H9 (cell line): ENCODE measurements around the gene ITSN2. TPM values are rescaled to one million over a fixed set of nuclear protein-coding genes. Genes with fewer than 3 reads are reported as not detected.
A peak's percentile ranks its signal among the peaks of the same experiment; 100 is the strongest.

Experiments
- DNase-seq: peaks from one replicate; pipeline ENCODE4 v3.0.0-alpha.2; 2017
- H2AFZ ChIP-seq: one replicate; pipeline ENCODE4 v1.6.1; 2013; ENCODE audit warnings: mild to moderate bottlenecking, low read length, control low read depth, moderate library complexity
- H2AK5ac ChIP-seq: 2 replicates; pipeline ENCODE4 v1.6.1; 2013; ENCODE audit warnings: low read length, control low read depth, mixed read lengths; ENCODE audit not compliant: insufficient read length
- H2BK120ac ChIP-seq: one replicate; pipeline ENCODE4 v1.6.1; 2013; ENCODE audit warnings: low read depth, mild to moderate bottlenecking, low read length, control low read depth, inconsistent platforms; ENCODE audit not compliant: poor library complexity, severe bottlenecking
- H2BK12ac ChIP-seq: 2 replicates; pipeline ENCODE4 v1.6.1; 2013; ENCODE audit warnings: low read length, control low read depth, mixed read lengths, low read depth; ENCODE audit not compliant: insufficient read length
- H2BK15ac ChIP-seq: 2 replicates; pipeline ENCODE4 v1.6.1; 2013; ENCODE audit warnings: low read depth, low read length, control low read depth
- H2BK20ac ChIP-seq: one replicate; pipeline ENCODE4 v1.6.1; 2013; ENCODE audit warnings: low read depth, mild to moderate bottlenecking, low read length, control low read depth, inconsistent platforms; ENCODE audit not compliant: poor library complexity, severe bottlenecking
- H2BK5ac ChIP-seq: 2 replicates; pipeline ENCODE4 v1.6.1; 2013; ENCODE audit warnings: low read length, control low read depth, mixed read lengths; ENCODE audit not compliant: insufficient read length
- H3K14ac ChIP-seq: 2 replicates; pipeline ENCODE4 v1.6.1; 2013; ENCODE audit warnings: low read length, control low read depth; ENCODE audit not compliant: insufficient read depth
- H3K18ac ChIP-seq: 2 replicates; pipeline ENCODE4 v1.6.1; 2013; ENCODE audit warnings: low read depth, mild to moderate bottlenecking, mixed read lengths, low read length, control low read depth; ENCODE audit not compliant: insufficient read length
- H3K23ac ChIP-seq: 2 replicates; pipeline ENCODE4 v1.6.1; 2013; ENCODE audit warnings: low read length, control low read depth, mixed read lengths, low read depth; ENCODE audit not compliant: insufficient read length
- H3K23me2 ChIP-seq: 2 replicates; pipeline ENCODE4 v1.6.1; 2013; ENCODE audit warnings: low read depth, mild to moderate bottlenecking, mixed read lengths, low read length, control low read depth; ENCODE audit not compliant: insufficient read length, poor library complexity, severe bottlenecking
- H3K27ac ChIP-seq: 2 replicates; pipeline ENCODE4 v1.5.1; 2013; ENCODE audit warnings: low read length, control low read depth, mixed read lengths, low read depth; ENCODE audit not compliant: insufficient read length
- H3K27me3 ChIP-seq: 2 replicates; pipeline ENCODE4 v1.6.1; 2013; ENCODE audit warnings: low read length, control low read depth, inconsistent platforms; ENCODE audit not compliant: insufficient read depth
- H3K4ac ChIP-seq: 2 replicates; pipeline ENCODE4 v1.6.1; 2013; ENCODE audit warnings: low read depth, mild to moderate bottlenecking, control low read depth, inconsistent platforms, low read length, moderate library complexity
- H3K4me1 ChIP-seq: 2 replicates; pipeline ENCODE4 v1.6.1; 2013; ENCODE audit warnings: low read length, control low read depth, inconsistent platforms; ENCODE audit not compliant: insufficient read depth
- H3K4me2 ChIP-seq: 2 replicates; pipeline ENCODE4 v1.6.1; 2013; ENCODE audit warnings: low read length, control low read depth, mixed read lengths; ENCODE audit not compliant: insufficient read length, insufficient read depth
- H3K56ac ChIP-seq: 2 replicates; pipeline ENCODE4 v1.6.1; 2013; ENCODE audit warnings: low read depth, mild to moderate bottlenecking, mixed read lengths, low read length, control low read depth; ENCODE audit not compliant: insufficient read length
- H3K79me1 ChIP-seq: 2 replicates; pipeline ENCODE4 v1.6.1; 2013; ENCODE audit warnings: low read depth, mild to moderate bottlenecking, moderate library complexity, low read length, control low read depth, inconsistent platforms; ENCODE audit not compliant: insufficient read depth, poor library complexity, severe bottlenecking
- H3K79me2 ChIP-seq: 2 replicates; pipeline ENCODE4 v1.6.1; 2013; ENCODE audit warnings: low read length, control low read depth, inconsistent platforms; ENCODE audit not compliant: insufficient read depth
- H3K9ac ChIP-seq: 2 replicates; pipeline ENCODE4 v1.6.1; 2013; ENCODE audit warnings: low read length, control low read depth, mixed read lengths; ENCODE audit not compliant: insufficient read length; ENCODE audit errors: extremely low read depth
- H3K9me3 ChIP-seq: one replicate; pipeline ENCODE4 v1.6.1; 2013; ENCODE audit warnings: low read depth, low read length, inconsistent platforms; ENCODE audit not compliant: control insufficient read depth
- H3T11ph ChIP-seq: one replicate; pipeline ENCODE4 v1.6.1; 2013; ENCODE audit warnings: mild to moderate bottlenecking, low read length, control low read depth, inconsistent platforms
- H4K20me1 ChIP-seq: one replicate; pipeline ENCODE4 v1.6.1; 2013; ENCODE audit not compliant: control insufficient read depth, insufficient read length, insufficient read depth
- H4K5ac ChIP-seq: 2 replicates; pipeline ENCODE4 v1.6.1; 2013; ENCODE audit warnings: low read depth, mild to moderate bottlenecking, mixed read lengths, low read length, control low read depth; ENCODE audit not compliant: insufficient read length
- H4K8ac ChIP-seq: replicated peaks from 2 replicates; pipeline ENCODE4 v1.6.1; 2013; ENCODE audit warnings: low read length, control low read depth, mixed read lengths, low read depth; ENCODE audit not compliant: insufficient read length
- H4K91ac ChIP-seq: 2 replicates; pipeline ENCODE4 v1.6.1; 2013; ENCODE audit warnings: low read depth, mild to moderate bottlenecking, moderate library complexity, mixed read lengths, low read length, control low read depth; ENCODE audit not compliant: insufficient read length
- H3K27ac Mint-ChIP-seq, 3 experiments: 2 replicates in 2 of 3; 3 replicates in 1 of 3; pipeline ENCODE4 v1.8.0; 2020 to 2021; ENCODE audit warnings: mixed read lengths in 3 of 3, mild to moderate bottlenecking in 1 of 3, moderate library complexity in 1 of 3
- H3K27me3 Mint-ChIP-seq: 2 replicates; pipeline ENCODE4 v1.8.0; 2021; ENCODE audit warnings: low read depth, mild to moderate bottlenecking, moderate library complexity, mixed read lengths
- H3K36me3 Mint-ChIP-seq, 3 experiments: 2 replicates in 2 of 3; 3 replicates in 1 of 3; pipeline ENCODE4 v1.8.0; 2020 to 2021; ENCODE audit warnings: low read depth in 3 of 3, mixed read lengths in 3 of 3; ENCODE audit not compliant: insufficient read depth in 1 of 3
- H3K4me1 Mint-ChIP-seq, 2 experiments: 2 replicates each; pipeline ENCODE4 v1.8.0; 2020; ENCODE audit warnings: mixed read lengths in 2 of 2
- H3K4me3 Mint-ChIP-seq, 2 experiments: 2 replicates in 1 of 2; 3 replicates in 1 of 2; pipeline ENCODE4 v1.8.0; 2020 to 2021; ENCODE audit warnings: mild to moderate bottlenecking in 2 of 2, mixed read lengths in 2 of 2, moderate library complexity in 1 of 2
- H3K9me3 Mint-ChIP-seq, 2 experiments: 2 replicates in 1 of 2; 3 replicates in 1 of 2; pipeline ENCODE4 v1.8.0; 2020; ENCODE audit warnings: mild to moderate bottlenecking in 2 of 2, mixed read lengths in 2 of 2, moderate library complexity in 1 of 2
- WGBS: extraction: QIAGEN DNeasy Blood & Tissue Kit; methylation state at CpG from one replicate; pipeline ENCODE4 v1.1.7; 2013; ENCODE audit warnings: missing lambda C conversion rate, low lambda C conversion rate, mixed read lengths; ENCODE audit not compliant: insufficient read length; ENCODE audit errors: extremely low coverage; 5-methylcytosine and 5-hydroxymethylcytosine counted together
- total RNA-seq: library from RNA; stranded (reverse); gene quantifications from 2 replicates; pipeline ENCODE4 v1.2.1, GENCODE V29; 2021
- TF ChIP-seq, protein P1 (sequence below): fragments of 200-600 bp; sonication (generic); conservative IDR thresholded peaks from 3 replicates; pipeline ENCODE4 v1.8.0; 2021; ENCODE audit warnings: antibody characterized with exemption, mild to moderate bottlenecking

The ITSN2 gene
- total RNA-seq, 1 experiment from 2014 or later, result 17.0 TPM

DNA sequence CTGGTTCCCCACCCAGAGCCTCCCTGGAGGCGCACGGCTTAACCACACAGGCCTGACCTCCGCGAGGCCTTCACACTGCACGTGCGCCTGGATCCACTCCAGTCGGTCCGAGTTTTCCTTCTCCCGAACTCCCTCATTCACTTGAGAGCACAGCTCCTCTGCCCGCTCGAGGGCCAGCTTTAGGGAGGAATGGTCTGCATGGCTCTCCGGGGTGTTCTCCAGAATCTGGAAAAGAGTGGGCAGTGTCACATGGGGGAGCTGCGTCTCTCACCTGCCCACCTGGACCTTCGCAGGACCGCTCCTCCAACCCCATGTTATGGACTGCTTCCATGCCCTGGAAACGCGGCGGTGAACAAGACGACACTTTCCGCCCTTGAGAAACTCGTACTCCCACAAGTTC lies 149.6 kb downstream of the ITSN2 start:
- peaks cover 0 to 3% (median 0%) of the 10 kb centered on the region in 3 experiments; a peak in 3 of 7 replicates for H3K36me3 Mint-ChIP-seq
- no peak overlapping the region for H3K4me2 ChIP-seq

More for the DNA sequence above, 149.6 kb downstream of the ITSN2 start:
- no peak overlapping the region; the same call in 1 of the 2 replicates for H3K14ac ChIP-seq
- H2AFZ ChIP-seq, result no peak overlapping the region
- H3T11ph ChIP-seq, result no peak overlapping the region
- no peaks in the 10 kb centered on the region for H3K4me1 ChIP-seq
- no peak overlapping the region for H2AK5ac ChIP-seq
- no peak overlapping the region for H4K8ac ChIP-seq
- H3K23me2 ChIP-seq, result no peaks in the 10 kb centered on the region
- DNase-seq, result no peak
- no peak overlapping the region for H2BK120ac ChIP-seq
- no peak overlapping the region for H2BK5ac ChIP-seq
- H3K56ac ChIP-seq, result no peak overlapping the region
- TF ChIP-seq, protein P1, sequence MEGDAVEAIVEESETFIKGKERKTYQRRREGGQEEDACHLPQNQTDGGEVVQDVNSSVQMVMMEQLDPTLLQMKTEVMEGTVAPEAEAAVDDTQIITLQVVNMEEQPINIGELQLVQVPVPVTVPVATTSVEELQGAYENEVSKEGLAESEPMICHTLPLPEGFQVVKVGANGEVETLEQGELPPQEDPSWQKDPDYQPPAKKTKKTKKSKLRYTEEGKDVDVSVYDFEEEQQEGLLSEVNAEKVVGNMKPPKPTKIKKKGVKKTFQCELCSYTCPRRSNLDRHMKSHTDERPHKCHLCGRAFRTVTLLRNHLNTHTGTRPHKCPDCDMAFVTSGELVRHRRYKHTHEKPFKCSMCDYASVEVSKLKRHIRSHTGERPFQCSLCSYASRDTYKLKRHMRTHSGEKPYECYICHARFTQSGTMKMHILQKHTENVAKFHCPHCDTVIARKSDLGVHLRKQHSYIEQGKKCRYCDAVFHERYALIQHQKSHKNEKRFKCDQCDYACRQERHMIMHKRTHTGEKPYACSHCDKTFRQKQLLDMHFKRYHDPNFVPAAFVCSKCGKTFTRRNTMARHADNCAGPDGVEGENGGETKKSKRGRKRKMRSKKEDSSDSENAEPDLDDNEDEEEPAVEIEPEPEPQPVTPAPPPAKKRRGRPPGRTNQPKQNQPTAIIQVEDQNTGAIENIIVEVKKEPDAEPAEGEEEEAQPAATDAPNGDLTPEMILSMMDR, result no peak
- no peak overlapping the region for H3K9ac ChIP-seq
- H3K27ac Mint-ChIP-seq, result peak overlapping the region in 1 of 3 experiments; percentile 92; a peak in 1 of 7 replicates
- H3K9me3 Mint-ChIP-seq, result no peaks in the 10 kb centered on the region; a peak in 1 of 5 replicates
- no peak overlapping the region for H2BK20ac ChIP-seq
- no peaks in the 10 kb centered on the region; the same call in 1 of the 2 replicates for H3K27me3 Mint-ChIP-seq
- H3K4me3 Mint-ChIP-seq, result no peak overlapping the region; a peak in 1 of 5 replicates
- H4K5ac ChIP-seq, result no peak overlapping the region
- H3K9me3 ChIP-seq, result no peaks in the 10 kb centered on the region
- no peak overlapping the region for H4K91ac ChIP-seq
- H3K4me1 Mint-ChIP-seq, result peaks cover 2 to 8% of the 10 kb centered on the region in 2 experiments; a peak in 2 of 4 replicates
- H3K27me3 ChIP-seq, result no peaks in the 10 kb centered on the region
- H2BK12ac ChIP-seq, result no peak overlapping the region
- no CpG with 5 or more reads among the region's 21 CpGs for WGBS
- no peak overlapping the region for H3K27ac ChIP-seq
- H2BK15ac ChIP-seq, result no peak overlapping the region
- no peaks in the 10 kb centered on the region for H4K20me1 ChIP-seq
- H3K4ac ChIP-seq, result no peak overlapping the region
- no peaks in the 10 kb centered on the region for H3K79me1 ChIP-seq
- no peak overlapping the region for H3K18ac ChIP-seq
- H3K79me2 ChIP-seq, result no peaks in the 10 kb centered on the region
- no peak overlapping the region for H3K23ac ChIP-seq
